ENCODE data around the gene ATP7B. TPM values are rescaled to one million over a fixed set of nuclear protein-coding genes. Genes with fewer than 3 reads are reported as not detected.

ATP7B gene
- total RNA-seq, 1 donor from 2014 or later = 12.3 TPM

GRCh38 chr13:52006523-52007245, 4.6 kb downstream of the ATP7B start:
- DNase-seq (ENCODE audit: low read depth) = no peak
- H3K4me2 ChIP-seq (ENCODE audit: low read length) = no peak overlapping the region
- peaks cover 3% of the 10 kb centered on the region for H3K9me3 Mint-ChIP-seq (ENCODE audit: unreplicated experiment)
- no peak for FAIRE-seq
- H3K27ac Mint-ChIP-seq (ENCODE audit: unreplicated experiment) = no peak overlapping the region
- H3K79me2 ChIP-seq (ENCODE audit: insufficient read depth, low read length) = no peaks in the 10 kb centered on the region
- no peaks in the 10 kb centered on the region for H4K20me1 ChIP-seq (ENCODE audit: insufficient read depth, low read length)
- TF ChIP-seq, protein P1, sequence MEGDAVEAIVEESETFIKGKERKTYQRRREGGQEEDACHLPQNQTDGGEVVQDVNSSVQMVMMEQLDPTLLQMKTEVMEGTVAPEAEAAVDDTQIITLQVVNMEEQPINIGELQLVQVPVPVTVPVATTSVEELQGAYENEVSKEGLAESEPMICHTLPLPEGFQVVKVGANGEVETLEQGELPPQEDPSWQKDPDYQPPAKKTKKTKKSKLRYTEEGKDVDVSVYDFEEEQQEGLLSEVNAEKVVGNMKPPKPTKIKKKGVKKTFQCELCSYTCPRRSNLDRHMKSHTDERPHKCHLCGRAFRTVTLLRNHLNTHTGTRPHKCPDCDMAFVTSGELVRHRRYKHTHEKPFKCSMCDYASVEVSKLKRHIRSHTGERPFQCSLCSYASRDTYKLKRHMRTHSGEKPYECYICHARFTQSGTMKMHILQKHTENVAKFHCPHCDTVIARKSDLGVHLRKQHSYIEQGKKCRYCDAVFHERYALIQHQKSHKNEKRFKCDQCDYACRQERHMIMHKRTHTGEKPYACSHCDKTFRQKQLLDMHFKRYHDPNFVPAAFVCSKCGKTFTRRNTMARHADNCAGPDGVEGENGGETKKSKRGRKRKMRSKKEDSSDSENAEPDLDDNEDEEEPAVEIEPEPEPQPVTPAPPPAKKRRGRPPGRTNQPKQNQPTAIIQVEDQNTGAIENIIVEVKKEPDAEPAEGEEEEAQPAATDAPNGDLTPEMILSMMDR (IDR thresholded peaks at IDR 0.05; ENCODE audit: insufficient read depth, low read depth, low read length) = no peak
- TF ChIP-seq EZH2 (IDR thresholded peaks at IDR 0.05; ENCODE audit: insufficient read depth, low read length) = no peak
- peaks cover 4% of the 10 kb centered on the region for H3K4me1 ChIP-seq (ENCODE audit: insufficient read depth, low read length)
- H3K36me3 Mint-ChIP-seq (ENCODE audit: low read depth, unreplicated experiment) = peaks cover 8% of the 10 kb centered on the region
- no peak overlapping the region for H2AFZ ChIP-seq (ENCODE audit: low read depth, low read length)
- no peak overlapping the region for H3K9ac ChIP-seq (ENCODE audit: low read length)
- no peak overlapping the region for H3K4me3 Mint-ChIP-seq (ENCODE audit: unreplicated experiment)
- no peak overlapping the region for H3K27ac ChIP-seq (ENCODE audit: low read depth, low read length)
- H3K27me3 Mint-ChIP-seq (ENCODE audit: low read depth, unreplicated experiment) = peaks cover 9% of the 10 kb centered on the region
- H3K27me3 ChIP-seq (ENCODE audit: insufficient read depth, low read length) = peaks cover 12% of the 10 kb centered on the region
- H3K36me3 ChIP-seq (ENCODE audit: insufficient read depth, low read length) = no peaks in the 10 kb centered on the region
- no peaks in the 10 kb centered on the region for H3K9me3 ChIP-seq (ENCODE audit: insufficient read depth, low read depth, low read length)
- H3K4me3 ChIP-seq (ENCODE audit: insufficient read depth, low read depth, low read length) = no peak overlapping the region
- peaks cover 3% of the 10 kb centered on the region for H3K4me1 Mint-ChIP-seq (ENCODE audit: low read depth, unreplicated experiment)

DNA sequence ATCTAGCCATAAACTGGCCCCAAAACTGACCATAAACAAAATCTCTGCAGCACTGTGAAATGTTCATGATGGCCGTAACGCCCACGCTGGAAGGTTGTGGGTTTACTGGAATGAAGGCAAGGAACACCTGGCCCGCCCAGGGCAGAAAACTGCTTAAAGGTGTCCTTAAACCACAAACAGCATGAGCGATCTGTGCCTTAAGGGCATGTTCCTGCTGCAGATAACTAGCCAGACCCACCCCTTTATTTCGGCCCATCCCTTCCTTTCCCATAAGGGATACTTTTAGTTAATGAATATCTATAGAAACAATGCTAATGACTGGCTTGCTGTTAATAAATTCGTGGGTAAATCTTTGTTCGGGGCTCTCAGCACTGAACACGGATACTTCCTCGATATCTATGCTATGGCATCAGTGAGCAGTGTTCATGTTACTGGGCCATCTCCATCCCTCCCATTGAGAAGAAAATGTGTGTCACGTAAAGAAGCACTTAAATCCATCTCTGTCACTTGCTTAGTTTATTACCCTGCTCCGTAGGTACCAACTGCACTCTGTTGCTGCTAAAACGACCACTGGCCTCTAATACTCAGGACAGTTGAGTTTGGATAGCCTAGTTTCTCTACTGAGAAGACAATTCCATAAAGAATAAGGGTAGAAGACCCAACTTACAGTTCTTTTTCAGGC, 5.3 kb downstream of the ATP7B start:
- TF ChIP-seq, protein P1 (IDR thresholded peaks at IDR 0.05; ENCODE audit: insufficient read depth, low read depth, low read length) = no peak
- no peak for TF ChIP-seq EZH2 (IDR thresholded peaks at IDR 0.05; ENCODE audit: insufficient read depth, low read length)
- Histone ChIP-seq H2AFZ (ENCODE audit: low read depth, low read length) (no peak overlapping the region), H3K9me3 (ENCODE audit: insufficient read depth, low read depth, low read length) (no peaks in the 10 kb centered on the region), H3K79me2 (ENCODE audit: insufficient read depth, low read length) (no peaks in the 10 kb centered on the region), H3K27ac (ENCODE audit: low read depth, low read length) (no peak overlapping the region), H3K36me3 (ENCODE audit: insufficient read depth, low read length) (no peaks in the 10 kb centered on the region), H3K9ac (ENCODE audit: low read length) (no peak overlapping the region), H3K4me3 (ENCODE audit: insufficient read depth, low read depth, low read length) (no peak overlapping the region), H3K27me3 (ENCODE audit: insufficient read depth, low read length) (peaks cover 12% of the 10 kb centered on the region), H4K20me1 (ENCODE audit: insufficient read depth, low read length) (no peaks in the 10 kb centered on the region), H3K4me1 (ENCODE audit: insufficient read depth, low read length) (peaks cover 2% of the 10 kb centered on the region), H3K4me2 (ENCODE audit: low read length) (no peak overlapping the region)
- Mint-ChIP-seq H3K9me3 (ENCODE audit: unreplicated experiment) (peaks cover 3% of the 10 kb centered on the region), H3K27me3 (ENCODE audit: low read depth, unreplicated experiment) (peaks cover 9% of the 10 kb centered on the region), H3K27ac (ENCODE audit: unreplicated experiment) (no peak overlapping the region), H3K36me3 (ENCODE audit: low read depth, unreplicated experiment) (peaks cover 8% of the 10 kb centered on the region), H3K4me1 (ENCODE audit: low read depth, unreplicated experiment) (peaks cover 3% of the 10 kb centered on the region), H3K4me3 (ENCODE audit: unreplicated experiment) (no peak overlapping the region)
- DNase-seq (ENCODE audit: low read depth) (no peak), FAIRE-seq (no peak)

Measured in astrocyte (in vitro differentiated cells and primary cell).